Peyer's patch (tissue), 4 donors: ENCODE results near the gene HOXA3.

Experiments used
- CTCF ChIP-seq, 6 experiments: fragments of 450-650 bp in 4 of 6; fragments of 200-600 bp in 2 of 6; sonication (generic) in 1 of 6; IDR thresholded peaks; one replicate each; pipeline ENCODE4 v1.5.1; 2017 to 2019; ENCODE audit warnings: antibody characterized with exemption in 6 of 6, mild to moderate bottlenecking in 3 of 6, moderate library complexity in 1 of 6
- POLR2A ChIP-seq, 2 donors: fragments of 450-650 bp; IDR thresholded peaks; one replicate each; pipeline ENCODE4 v1.5.1; 2017; ENCODE audit warnings: antibody characterized with exemption in 2 of 2, mild to moderate bottlenecking in 2 of 2, moderate library complexity in 2 of 2

GRCh38 chr7:27167916-27168264 lies 15.5 kb upstream of the HOXA3 start:
- TF ChIP-seq POLR2A (IDR thresholded peaks at IDR 0.05) = no peak
- TF ChIP-seq CTCF (IDR thresholded peaks at IDR 0.05) = no peak
